PFSK-1 (cell line): Measurements from ENCODE around the gene PCNT.

Experiments
- FOXP2 ChIP-seq: optimal IDR thresholded peaks from 2 replicates; pipeline ENCODE3; 2011; ENCODE audit warnings: borderline replicate concordance, control low read depth, inconsistent platforms; ENCODE audit not compliant: insufficient read depth; ENCODE audit errors: extremely low read length, extremely low read depth
- POLR2AphosphoS5 ChIP-seq: IDR thresholded peaks from 2 replicates; pipeline ENCODE4 v1.6.1; 2012; ENCODE audit warnings: low read depth, mild to moderate bottlenecking, control low read depth, low read length, moderate library complexity
- SIN3A ChIP-seq: IDR thresholded peaks from 2 replicates; pipeline ENCODE4 v1.6.1; 2012; ENCODE audit warnings: mild to moderate bottlenecking, low read length, moderate library complexity, borderline replicate concordance; ENCODE audit not compliant: insufficient read depth
- TAF1 ChIP-seq: IDR thresholded peaks from 2 replicates; pipeline ENCODE4 v1.6.1; 2012; ENCODE audit warnings: low read length, control low read depth, borderline replicate concordance; ENCODE audit not compliant: insufficient read depth
- TF ChIP-seq, protein P1 (sequence below), 2 experiments: IDR thresholded peaks; 2 replicates each; pipeline versions ENCODE4 v1.6.1 to v1.8.0; 2011 to 2012; ENCODE audit warnings: low read depth in 2 of 2, low read length in 2 of 2, control low read depth in 1 of 2, inconsistent platforms in 1 of 2, mild to moderate bottlenecking in 1 of 2, moderate library complexity in 1 of 2; ENCODE audit not compliant: insufficient read depth in 1 of 2

The PCNT gene

DNA sequence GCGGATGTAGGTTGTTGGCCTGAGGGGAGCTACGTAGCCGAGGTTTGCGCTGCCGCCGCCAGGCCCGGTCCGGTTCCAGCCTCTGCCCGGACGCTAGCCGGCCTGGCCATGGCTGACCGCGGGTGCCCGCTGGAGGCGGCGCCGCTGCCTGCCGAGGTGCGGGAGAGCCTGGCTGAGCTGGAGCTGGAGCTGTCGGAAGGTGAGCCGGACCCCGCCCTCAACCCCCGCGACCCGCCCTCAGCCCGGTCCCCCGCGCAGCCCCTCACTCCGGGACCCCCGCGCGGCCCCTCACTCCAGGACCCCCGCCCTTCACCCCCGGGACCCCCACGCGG lies 135.0 kb downstream of the PCNT start:
- TF ChIP-seq FOXP2 (peak; percentile 86), POLR2AphosphoS5 (no peak; the same call in 1 of the 2 replicates)
- TF ChIP-seq, protein P1, sequence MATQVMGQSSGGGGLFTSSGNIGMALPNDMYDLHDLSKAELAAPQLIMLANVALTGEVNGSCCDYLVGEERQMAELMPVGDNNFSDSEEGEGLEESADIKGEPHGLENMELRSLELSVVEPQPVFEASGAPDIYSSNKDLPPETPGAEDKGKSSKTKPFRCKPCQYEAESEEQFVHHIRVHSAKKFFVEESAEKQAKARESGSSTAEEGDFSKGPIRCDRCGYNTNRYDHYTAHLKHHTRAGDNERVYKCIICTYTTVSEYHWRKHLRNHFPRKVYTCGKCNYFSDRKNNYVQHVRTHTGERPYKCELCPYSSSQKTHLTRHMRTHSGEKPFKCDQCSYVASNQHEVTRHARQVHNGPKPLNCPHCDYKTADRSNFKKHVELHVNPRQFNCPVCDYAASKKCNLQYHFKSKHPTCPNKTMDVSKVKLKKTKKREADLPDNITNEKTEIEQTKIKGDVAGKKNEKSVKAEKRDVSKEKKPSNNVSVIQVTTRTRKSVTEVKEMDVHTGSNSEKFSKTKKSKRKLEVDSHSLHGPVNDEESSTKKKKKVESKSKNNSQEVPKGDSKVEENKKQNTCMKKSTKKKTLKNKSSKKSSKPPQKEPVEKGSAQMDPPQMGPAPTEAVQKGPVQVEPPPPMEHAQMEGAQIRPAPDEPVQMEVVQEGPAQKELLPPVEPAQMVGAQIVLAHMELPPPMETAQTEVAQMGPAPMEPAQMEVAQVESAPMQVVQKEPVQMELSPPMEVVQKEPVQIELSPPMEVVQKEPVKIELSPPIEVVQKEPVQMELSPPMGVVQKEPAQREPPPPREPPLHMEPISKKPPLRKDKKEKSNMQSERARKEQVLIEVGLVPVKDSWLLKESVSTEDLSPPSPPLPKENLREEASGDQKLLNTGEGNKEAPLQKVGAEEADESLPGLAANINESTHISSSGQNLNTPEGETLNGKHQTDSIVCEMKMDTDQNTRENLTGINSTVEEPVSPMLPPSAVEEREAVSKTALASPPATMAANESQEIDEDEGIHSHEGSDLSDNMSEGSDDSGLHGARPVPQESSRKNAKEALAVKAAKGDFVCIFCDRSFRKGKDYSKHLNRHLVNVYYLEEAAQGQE (IDR thresholded peaks at IDR 0.05; ENCODE audit: insufficient read depth in 1 of 2, low read depth in 2 of 2, low read length in 2 of 2) = 0 out of 4 replicates have a peak, but pooled peaks of 1 of the 2 experiments have one; percentile 29

DNA sequence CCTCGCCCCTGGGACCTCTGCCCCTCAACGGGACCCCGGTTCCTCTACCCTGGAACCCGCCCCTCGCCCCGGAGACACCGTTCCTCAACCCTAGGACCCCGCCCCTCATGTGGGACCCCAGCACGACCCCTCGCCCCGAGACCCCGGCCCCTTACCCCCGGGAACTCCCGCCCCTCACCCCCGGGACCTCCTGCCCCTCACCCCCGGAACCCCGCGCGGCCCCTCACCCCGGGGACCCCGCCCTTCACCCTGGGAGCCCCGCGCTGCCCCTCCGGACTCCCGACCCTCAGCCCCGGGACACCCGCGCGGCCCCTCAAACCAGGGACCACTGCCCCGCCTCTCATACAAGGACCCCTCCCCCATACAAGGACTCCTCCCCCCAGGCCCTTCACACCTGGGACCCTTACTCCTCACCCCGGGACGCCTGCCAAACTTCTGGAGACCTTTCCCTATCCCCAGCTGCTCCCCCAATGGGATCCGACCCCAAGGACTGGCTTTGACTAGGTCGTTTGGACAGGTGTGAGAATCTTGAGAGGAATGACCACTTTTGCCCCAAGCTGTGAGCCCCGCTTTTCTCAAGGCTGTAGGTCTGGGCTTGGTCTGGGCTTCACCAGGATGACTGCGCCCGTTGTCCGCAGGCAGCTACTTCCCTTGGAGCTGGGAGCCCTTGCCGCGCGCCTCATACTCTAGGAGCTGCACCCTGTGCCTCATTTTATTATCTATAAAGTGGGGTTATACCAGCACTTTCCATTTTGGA lies 135.6 kb downstream of the PCNT start:
- TF ChIP-seq, protein P1 (IDR thresholded peaks at IDR 0.05; ENCODE audit: insufficient read depth in 1 of 2, low read depth in 2 of 2, low read length in 2 of 2) = no peak
- no peak for TF ChIP-seq FOXP2
- no peak for TF ChIP-seq SIN3A
- no peak for TF ChIP-seq TAF1
- no peak for TF ChIP-seq POLR2AphosphoS5

DNA sequence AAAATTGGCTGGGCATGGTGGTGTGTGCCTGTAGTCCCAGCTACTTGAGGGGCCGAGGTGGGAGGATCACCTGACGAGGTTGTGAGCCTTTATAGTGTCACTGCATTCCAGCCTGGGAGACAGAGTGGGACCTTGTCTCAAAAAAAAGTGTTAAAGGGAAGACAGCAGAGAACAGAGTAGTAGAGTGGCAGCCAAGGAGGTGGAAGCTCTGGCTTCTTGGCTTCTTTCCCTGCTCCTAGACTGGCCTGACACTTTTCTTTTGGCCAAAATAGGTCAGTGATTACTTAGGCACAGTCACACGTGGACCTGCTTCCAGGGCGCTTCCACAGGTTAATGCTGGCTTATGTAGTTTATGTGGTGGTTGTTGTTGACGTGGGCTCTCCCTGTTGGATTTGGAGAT lies 138.0 kb downstream of the PCNT start:
- TF ChIP-seq, protein P1 (IDR thresholded peaks at IDR 0.05; ENCODE audit: insufficient read depth in 1 of 2, low read depth in 2 of 2, low read length in 2 of 2) = no peak
- no peak for TF ChIP-seq POLR2AphosphoS5
- no peak for TF ChIP-seq SIN3A
- no peak for TF ChIP-seq FOXP2
- TF ChIP-seq TAF1 = no peak

DNA sequence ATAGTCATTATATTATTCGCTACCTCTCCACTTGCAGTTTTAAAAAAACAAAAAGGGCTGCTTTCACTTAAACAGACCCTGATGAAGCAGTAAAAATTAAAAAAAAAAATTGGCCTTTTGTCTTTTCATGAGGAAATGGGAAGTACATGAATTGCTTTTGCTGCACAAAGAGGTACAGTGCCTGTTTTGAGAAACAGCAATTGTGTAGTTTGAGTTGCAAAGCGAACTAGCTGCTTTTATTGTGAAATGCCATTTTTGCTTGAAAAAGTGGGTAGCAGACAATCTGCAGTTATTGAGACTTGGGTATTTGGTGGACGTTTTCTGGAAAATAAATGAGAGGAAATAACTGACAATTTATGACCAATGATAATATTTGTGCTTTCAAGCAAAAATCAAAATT lies 141.7 kb downstream of the PCNT start:
- TF ChIP-seq SIN3A = no peak
- TF ChIP-seq, protein P1 (IDR thresholded peaks at IDR 0.05; ENCODE audit: insufficient read depth in 1 of 2, low read depth in 2 of 2, low read length in 2 of 2) = no peak
- no peak for TF ChIP-seq FOXP2
- TF ChIP-seq POLR2AphosphoS5 = no peak
- TF ChIP-seq TAF1 = no peak

DNA sequence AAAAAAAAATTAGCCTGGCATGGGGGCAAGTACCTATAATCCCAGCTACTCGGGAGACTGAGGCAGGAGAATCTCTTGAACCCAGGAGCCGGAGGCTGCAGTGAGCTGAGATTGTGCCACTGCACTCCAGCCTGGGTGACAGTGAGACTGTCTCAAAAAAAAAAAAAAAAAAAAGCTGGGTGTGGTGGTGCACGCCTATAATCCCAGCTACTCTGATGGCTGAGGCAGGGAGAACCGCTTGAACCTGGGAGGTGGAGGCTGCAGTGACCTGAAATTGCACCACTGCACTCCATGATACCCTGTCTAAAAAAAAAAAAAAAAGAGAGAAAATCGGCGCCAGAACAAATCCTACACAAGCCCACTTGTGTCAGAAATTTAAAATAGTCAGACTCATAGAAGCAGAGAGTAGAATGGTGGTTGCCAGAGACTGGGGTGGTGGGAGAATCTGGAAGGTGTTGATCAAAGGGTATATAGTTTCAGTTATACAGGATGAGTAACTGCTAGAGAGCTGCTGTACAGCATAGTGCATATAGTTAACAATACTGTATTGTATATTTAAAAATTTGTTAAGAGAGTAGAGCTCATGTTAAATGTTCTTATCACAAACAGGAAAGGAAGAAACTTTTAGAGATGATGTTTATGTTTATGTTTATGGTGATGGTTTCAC lies 144.3 kb downstream of the PCNT start:
- TF ChIP-seq, protein P1 (IDR thresholded peaks at IDR 0.05; ENCODE audit: insufficient read depth in 1 of 2, low read depth in 2 of 2, low read length in 2 of 2) = no peak
- TF ChIP-seq SIN3A (no peak), FOXP2 (no peak), POLR2AphosphoS5 (no peak), TAF1 (no peak)
